Muscle of back (tissue), 11 donors: ENCODE results near the gene RASAL1. TPM values are rescaled to one million over a fixed set of nuclear protein-coding genes. Genes with fewer than 3 reads are reported as not detected.
A peak's percentile ranks its signal among the peaks of the same experiment; 100 is the strongest.

Experiments used
- DNase-seq, 3 donors: peaks; one replicate each; pipeline versions ENCODE4 v3.0.0 to v3.0.0-alpha.2; 2013
- polyA plus RNA-seq, 10 donors: library from polyadenylated mRNA; unstranded; fragments of 120-200 nt; gene quantifications; one replicate each; pipeline ENCODE4 v1.2.1, GENCODE V29; 2013; ENCODE audit not compliant: insufficient read length in 10 of 10

The RASAL1 gene
- polyA plus RNA-seq, 10 donors: 0.03 to 0.28 (median 0.18) TPM; not detected in 5

DNA sequence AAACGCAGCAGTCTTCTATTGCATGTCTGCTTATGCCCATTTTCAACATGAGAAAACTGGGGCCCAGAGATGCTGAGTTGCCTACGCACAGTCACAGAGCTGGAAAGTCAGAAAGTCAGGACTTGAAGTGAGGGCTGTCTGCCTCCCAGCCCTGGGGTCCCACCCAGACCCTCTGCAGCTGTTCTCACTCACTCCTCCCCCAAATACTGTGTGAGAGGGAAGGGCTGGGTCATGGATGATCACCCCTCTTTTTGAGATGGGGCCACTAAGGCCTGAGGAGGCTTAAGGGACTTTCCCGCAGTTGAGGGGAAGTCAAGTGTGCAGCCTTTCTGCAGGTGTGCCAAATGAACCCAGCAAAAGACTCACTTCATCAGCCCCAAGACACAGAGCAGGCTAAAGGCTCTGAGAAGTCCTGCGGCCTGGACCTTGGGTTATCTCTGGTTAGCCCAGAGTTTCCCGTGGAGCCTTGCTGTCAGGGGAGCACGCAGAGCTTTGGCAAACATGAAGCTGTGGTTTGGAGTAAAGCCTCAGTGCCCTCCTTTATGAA is 60.4 kb downstream of the RASAL1 start:
- DNase-seq: no peak

GRCh38 chr12:113073586-113073985 is 62.0 kb downstream of the RASAL1 start:
- DNase-seq: no peak

DNA sequence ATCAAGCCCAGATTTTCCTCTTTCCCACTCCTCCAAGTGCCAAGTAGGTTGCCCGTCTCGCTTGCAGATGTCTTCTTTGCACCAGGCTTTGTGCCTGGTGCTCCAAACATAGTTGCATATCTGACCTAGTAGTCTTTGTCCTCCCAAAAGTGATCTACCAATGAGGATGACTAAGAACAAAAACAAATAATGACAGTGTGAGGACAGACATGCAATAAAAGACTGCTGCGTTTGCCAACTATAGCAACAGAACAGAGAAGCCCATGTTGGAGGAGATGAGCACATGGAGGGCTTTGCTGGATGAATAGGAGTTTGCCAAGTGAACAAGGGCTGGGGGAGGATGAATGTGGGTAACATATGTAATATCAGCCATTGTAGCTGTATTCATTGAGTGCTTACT is 63.4 kb downstream of the RASAL1 start:
- no peak for DNase-seq

DNA sequence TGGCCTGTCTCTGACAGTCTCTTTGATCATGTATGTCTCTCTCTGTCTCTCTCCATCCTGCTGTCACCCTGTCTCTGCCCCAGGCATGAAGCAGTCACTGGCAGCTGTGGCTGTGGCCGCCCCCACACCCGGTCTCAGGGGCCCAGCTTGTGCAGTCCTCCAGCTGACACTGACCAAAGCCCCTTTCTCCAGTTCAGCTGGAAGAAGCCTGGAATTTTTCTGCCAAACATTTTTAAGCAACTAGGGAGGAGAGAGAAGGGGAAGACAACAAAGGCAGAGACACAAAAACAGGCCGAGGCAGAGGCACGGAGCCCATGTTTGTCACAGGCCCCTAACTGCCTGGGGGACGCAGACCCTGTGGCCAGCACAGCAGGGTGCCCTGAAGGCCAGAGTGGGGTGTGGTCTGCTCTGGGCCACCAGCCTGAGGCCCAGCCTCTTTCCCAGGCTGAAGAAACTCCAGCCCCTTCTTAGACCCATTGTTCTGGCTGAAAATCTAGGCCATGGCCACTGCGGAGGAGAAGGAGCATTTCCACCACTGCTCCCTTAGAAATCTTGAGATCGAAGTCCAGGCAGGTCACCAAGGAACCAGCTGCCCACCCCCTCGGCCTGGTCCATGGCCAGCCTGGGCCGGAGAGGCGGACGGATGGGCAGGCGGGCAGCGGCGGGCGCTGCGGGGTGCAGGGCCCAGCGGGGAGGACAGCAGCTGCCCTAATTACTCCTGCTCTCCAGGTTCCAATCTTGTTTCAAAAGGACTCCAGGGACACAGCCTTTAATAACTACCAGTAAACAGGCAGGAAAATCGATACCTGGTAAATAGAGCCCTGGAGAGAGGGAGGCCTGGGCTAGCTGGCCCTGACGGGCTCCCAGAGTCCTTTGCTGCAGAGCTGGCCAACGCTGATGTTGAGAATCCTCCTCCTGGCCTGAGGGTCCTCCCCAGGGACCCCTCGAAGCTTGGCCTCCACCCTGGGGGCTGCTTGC is 64.1 kb downstream of the RASAL1 start:
- peak; percentile 59 to 92 (median 75) for DNase-seq

DNA sequence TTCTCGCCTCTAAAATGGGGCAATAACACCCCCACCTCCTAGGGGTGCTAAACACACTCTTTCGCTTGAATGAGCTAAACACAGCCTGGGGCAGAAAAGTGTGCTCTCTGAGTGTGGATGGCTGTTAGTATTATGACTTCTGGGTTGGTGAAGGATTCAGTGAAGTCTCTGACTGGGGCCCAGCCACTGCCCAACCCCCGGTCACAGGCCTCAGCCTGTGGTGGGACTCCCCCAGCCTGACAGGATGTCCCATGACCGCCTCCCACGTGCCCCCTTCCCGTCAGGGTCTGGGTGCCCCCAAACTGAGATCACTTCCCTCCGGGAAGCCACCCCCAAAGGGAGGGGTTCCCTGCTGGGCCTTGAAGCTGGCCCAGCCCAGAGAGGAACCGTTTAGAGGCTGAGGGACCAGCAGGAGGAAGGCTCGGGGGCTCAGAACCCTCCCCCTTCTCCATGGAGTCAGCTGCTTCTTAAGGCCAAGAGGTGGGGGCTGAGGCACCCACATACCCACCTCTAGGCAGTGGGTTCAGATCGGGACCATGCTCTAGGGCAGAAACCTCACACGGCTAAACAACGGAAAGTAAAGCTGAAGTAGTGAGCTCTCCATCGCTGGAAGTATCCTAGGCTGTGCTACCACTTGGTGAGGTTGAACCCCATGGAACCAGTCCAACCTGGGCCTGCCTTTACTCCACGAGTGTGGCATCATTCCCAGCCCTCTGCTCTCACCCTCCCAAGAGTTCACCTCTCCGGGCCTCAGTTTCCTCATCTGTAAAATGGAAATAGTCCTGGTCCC is 65.2 kb downstream of the RASAL1 start:
- DNase-seq: no peak

DNA sequence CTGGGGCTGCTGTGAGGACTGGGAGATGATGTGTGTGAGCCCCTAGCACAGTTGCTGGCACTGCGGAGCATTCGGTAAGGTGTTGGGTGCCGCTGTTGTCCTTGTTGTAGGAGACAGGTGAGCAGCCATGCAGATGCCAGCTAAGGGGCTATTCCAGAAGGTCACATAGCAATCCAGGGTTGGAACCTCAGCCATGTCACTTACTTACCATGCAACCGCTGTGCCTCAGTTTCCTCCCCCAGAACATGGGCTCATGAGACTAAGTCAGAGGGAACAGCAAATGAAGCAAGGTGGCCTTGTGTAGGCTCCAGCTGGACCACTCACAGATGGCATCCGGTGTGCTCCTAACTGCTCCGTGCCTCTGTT is 65.8 kb downstream of the RASAL1 start:
- DNase-seq: no peak

- DNase-seq: no peak
Measured at GRCh38 chr12:113069149-113069548, 66.4 kb downstream of the RASAL1 start.

- no peak for DNase-seq
Measured at GRCh38 chr12:113067987-113068935, 67.3 kb downstream of the RASAL1 start.

DNA sequence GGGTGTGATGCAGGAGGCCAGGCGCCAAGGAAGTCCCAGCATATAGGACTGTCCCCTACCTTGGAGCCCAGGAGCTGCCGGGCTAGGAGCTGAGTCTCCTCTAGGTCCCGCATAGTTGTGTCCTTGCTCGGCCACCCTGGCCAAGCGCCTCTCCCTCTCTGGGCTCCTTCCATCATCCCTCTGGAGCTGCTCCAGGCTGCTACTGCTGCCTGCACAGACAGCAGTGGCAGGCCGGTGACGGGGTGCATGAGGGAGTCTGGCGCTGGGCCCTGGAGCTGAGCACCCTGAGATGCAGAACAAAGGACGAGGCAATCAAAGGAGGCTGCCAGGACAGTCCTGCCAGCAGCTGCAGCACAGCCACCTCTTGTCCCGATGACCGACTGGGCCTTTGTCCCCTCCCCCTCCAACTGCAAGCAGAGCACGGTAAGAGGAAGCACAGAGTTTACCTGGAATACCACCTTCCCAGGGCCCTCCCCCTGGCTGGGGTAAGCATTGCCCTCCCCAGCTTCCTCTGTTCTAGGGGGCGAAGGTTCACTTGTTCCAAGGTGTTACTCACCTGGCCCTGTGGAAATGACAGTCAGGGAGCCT is 68.7 kb downstream of the RASAL1 start:
- DNase-seq: no peak

GRCh38 chr12:113065126-113066007 is 70.2 kb downstream of the RASAL1 start:
- DNase-seq: peak in 1 of 3 donors; percentile 62

DNA sequence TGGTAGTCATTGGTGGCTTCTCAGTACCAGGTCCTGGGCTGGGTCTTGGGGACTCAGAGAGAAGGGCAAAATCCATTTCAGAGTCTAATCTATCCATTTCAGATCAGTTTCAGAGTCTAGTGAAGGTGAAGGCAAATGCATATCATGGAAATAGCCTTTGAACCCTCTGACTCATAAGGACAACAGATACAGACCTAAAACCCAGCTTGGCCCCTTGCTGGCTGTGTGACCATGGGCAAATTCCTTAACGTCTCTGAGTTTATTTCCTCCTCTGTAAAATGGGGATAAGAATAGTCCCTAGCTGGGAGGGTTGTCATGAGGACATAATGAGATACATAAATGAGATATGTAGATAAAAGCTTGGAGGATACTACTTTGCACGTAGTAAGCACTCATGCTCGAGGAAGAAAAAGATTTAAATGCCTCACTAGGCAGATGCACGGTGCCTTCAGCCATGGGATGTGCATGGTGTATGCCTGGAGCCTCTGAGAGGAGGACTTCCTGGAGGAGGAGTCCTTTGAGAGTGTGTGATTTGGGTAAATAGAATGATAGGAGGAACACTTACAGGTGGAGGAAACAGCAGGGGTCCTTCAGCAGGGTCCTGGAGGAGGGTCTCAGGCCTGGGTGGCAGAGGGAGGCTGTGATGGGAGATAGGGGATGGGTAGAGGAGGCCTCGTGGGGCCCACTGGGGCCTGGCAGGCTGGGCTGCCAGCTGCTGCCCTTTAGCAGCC is 71.0 kb downstream of the RASAL1 start:
- DNase-seq: no peak

- DNase-seq: no peak
Measured at GRCh38 chr12:113063396-113064350, 71.9 kb downstream of the RASAL1 start.

DNA sequence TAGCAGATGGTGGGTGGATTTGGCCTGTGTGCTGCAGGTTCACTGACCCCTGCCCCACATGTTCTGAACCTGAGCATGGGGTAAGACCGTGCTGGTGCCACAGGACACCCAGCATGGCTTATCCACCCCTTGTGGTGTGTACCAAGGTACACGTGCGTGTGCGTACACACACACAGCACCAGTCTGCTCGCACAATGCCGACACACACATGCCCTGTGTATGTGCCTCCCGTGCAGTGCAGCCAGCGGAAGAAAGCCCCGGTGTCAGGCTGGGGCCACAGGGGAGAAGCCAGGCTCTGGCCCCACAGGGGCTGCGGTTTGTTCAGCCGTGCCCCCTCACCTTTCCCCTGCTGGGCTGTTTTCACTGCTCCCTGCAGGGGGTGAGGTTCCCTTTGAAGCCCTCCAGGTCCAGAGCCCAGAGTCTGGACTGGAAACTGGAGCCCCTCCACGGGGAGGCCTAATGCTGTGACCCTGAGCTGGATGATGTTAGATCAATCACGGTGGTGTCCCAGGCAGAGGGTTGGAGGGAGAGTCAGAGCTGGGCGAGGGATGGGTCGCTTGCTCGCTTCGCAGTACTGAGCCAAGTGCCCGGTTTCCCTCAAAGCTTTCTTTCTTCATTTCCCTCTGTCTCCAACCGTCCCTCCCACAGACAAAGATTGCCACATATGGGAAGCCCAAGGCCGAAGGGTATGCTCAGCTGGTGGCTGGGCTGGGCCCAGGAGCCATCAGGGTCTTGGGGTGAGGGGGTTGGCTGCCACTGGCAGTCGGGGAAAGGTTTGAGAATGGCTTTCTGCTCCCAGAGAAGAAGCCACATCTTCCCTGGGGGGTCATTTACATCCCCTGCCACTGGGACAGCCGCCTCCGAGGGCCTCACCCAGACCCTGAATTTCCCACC is 72.8 kb downstream of the RASAL1 start:
- no peak for DNase-seq

GRCh38 chr12:113061061-113061694 is 74.4 kb downstream of the RASAL1 start:
- DNase-seq: no peak

DNA sequence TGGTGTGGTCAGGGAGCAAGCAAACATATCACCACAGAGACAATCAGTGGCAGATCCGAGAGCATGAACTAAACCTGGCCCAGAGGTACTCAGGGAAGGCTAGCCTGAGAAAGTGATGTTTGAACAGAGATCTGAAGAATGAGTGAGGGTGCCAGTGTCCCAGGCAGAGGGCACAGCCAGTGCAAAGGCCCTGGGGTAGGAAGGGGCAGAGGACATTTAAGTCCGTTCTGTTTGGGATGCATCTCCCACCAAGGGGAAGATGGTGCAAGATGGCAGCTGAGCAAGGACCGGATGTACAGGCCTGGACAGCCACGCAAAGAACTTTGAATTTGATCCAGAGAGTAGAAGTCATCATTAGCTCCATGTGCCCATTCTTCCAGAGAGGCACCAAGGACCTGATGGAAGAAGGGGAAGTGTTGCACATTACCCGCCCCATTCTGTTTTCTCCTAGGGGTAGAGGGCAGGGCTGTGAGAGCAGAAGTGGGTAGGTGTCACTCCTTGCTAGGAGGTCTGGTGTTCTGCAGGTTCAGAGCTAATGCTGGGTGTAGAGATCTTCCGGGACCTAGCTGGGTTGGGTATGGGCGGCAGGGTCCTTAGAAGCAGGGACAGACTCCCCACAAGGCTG is 75.1 kb downstream of the RASAL1 start:
- DNase-seq: no peak

GRCh38 chr12:113059071-113059595 is 76.4 kb downstream of the RASAL1 start:
- DNase-seq: no peak
